Esophagus squamous epithelium (tissue), 4 donors: Measurements from ENCODE around the gene SH3BP5.

Experiments
- CTCF ChIP-seq, 6 experiments: fragments of 450-650 bp in 4 of 6; fragments of 200-600 bp in 2 of 6; sonication (generic) in 2 of 6; IDR thresholded peaks; one replicate each; pipeline ENCODE4 v1.5.1; 2016 to 2019; ENCODE audit warnings: antibody characterized with exemption in 6 of 6, mild to moderate bottlenecking in 4 of 6, moderate library complexity in 4 of 6
- POLR2A ChIP-seq, 4 donors: fragments of 450-650 bp; IDR thresholded peaks; one replicate each; pipeline ENCODE4 v1.6.1; 2017; ENCODE audit warnings: antibody characterized with exemption in 4 of 4, mild to moderate bottlenecking in 4 of 4, moderate library complexity in 3 of 4

- TF ChIP-seq CTCF (IDR thresholded peaks at IDR 0.05), result no peak
- TF ChIP-seq POLR2A (IDR thresholded peaks at IDR 0.05), result no peak
Observed at GRCh38 chr3:15372918-15373317, 40.5 kb upstream of the SH3BP5 start.
